D721Med (cell line): ENCODE results near the gene HSPA8.

Source experiments
- DNase-seq: peaks from one replicate; pipeline ENCODE4 v3.0.0; 2011; ENCODE audit warnings: low spot score; ENCODE audit not compliant: insufficient read length
- FAIRE-seq: peaks from 2 replicates; lab custom pipeline; 2011; peaks lifted over from hg19 to GRCh38; lab: Jason Lieb, UNC
- CTCF ChIP-seq: IDR thresholded peaks from 2 replicates; pipeline ENCODE4 v1.5.1; 2012; ENCODE audit warnings: mild to moderate bottlenecking, control low read depth; ENCODE audit not compliant: insufficient read depth; ENCODE audit errors: missing control alignments

The HSPA8 gene

GRCh38 chr11:123046473-123047259 lies 15.3 kb downstream of the HSPA8 start:
- no peak for FAIRE-seq
- DNase-seq: no peak
- TF ChIP-seq CTCF: no peak

GRCh38 chr11:123045101-123045500 lies 16.8 kb downstream of the HSPA8 start:
- DNase-seq: no peak
- no peak for FAIRE-seq
- no peak for TF ChIP-seq CTCF

GRCh38 chr11:123041185-123041584 lies 20.8 kb downstream of the HSPA8 start:
- no peak for TF ChIP-seq CTCF
- no peak for DNase-seq
- no peak for FAIRE-seq

- no peak for FAIRE-seq
- DNase-seq: no peak
- TF ChIP-seq CTCF: no peak
Observed at GRCh38 chr11:123040111-123040432, 21.9 kb downstream of the HSPA8 start.

GRCh38 chr11:123035831-123036230 lies 26.1 kb downstream of the HSPA8 start:
- no peak for FAIRE-seq
- no peak for TF ChIP-seq CTCF
- no peak for DNase-seq

GRCh38 chr11:123034597-123034996 lies 27.3 kb downstream of the HSPA8 start:
- no peak for DNase-seq
- no peak for TF ChIP-seq CTCF
- FAIRE-seq: no peak

- DNase-seq (no peak), FAIRE-seq (no peak)
- TF ChIP-seq CTCF: peak; percentile 28
Observed at GRCh38 chr11:123033895-123034294, 28.0 kb downstream of the HSPA8 start.
